Measurements from ENCODE around the gene KNSTRN. TPM values are rescaled to one million over a fixed set of nuclear protein-coding genes. Genes with fewer than 3 reads are reported as not detected.

The KNSTRN gene
- total and polyA plus RNA-seq, 2 experiments from 2014 or later: 67.9 to 80.4 TPM

DNA sequence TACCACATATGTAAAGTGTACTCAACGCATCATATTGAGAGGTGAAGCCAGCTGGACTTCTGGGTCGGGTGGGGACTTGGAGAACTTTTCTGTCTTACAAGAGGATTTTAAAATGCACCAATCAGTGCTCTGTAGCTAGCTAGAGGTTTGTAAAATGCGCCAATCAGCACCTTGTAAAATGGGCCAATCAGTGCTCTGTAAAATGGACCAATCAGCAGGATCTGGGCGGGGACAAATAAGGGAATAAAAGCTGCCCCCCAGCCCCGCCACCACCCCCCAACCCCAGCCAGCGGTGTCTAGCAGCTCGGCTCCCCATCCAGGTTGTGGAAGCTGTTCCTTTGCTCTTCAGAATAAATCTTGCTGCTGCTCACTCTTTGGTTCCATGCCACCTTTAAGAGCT lies 16.8 kb downstream of the KNSTRN start:
- Mint-ChIP-seq H3K27me3 (ENCODE audit: insufficient read depth, low read depth, poor library complexity) (peaks cover 4% of the 10 kb centered on the region), H3K4me1 (no peaks in the 10 kb centered on the region), H3K4me3 (no peak overlapping the region), H3K36me3 (ENCODE audit: low read depth) (peaks cover 6% of the 10 kb centered on the region; the same call in 1 of the 3 replicates), H3K9me3 (no peaks in the 10 kb centered on the region), H3K27ac (no peak overlapping the region)
- H3K27me3 ChIP-seq (ENCODE audit: insufficient read depth): no peaks in the 10 kb centered on the region
- H4K20me1 ChIP-seq (replicated peaks; ENCODE audit: insufficient read depth): no peaks in the 10 kb centered on the region
- DNase-seq (ENCODE audit: low spot score) (no peak), ATAC-seq (no peak)
- no peak overlapping the region for H3K4me2 ChIP-seq
- no peaks in the 10 kb centered on the region for H3K4me1 ChIP-seq (ENCODE audit: insufficient read depth)
- no peaks in the 10 kb centered on the region for H3K36me3 ChIP-seq (ENCODE audit: insufficient read depth)
- no peaks in the 10 kb centered on the region for H3K79me2 ChIP-seq (replicated peaks; ENCODE audit: insufficient read depth)
- TF ChIP-seq POLR2AphosphoS5 (IDR thresholded peaks at IDR 0.05; ENCODE audit: low read depth) (no peak), NANOG (IDR thresholded peaks at IDR 0.05; ENCODE audit: borderline replicate concordance) (no peak), EZH2phosphoT487 (IDR thresholded peaks at IDR 0.05; ENCODE audit: unreplicated experiment) (no peak), ZNF114 (CRISPR knock-in tag; IDR thresholded peaks at IDR 0.05) (no peak), JUNB (IDR thresholded peaks at IDR 0.05; ENCODE audit: unreplicated experiment) (no peak), STAT1 (IDR thresholded peaks at IDR 0.05; ENCODE audit: unreplicated experiment) (no peak), CREB1 (CRISPR knock-in tag; IDR thresholded peaks at IDR 0.05; ENCODE audit: low read depth) (no peak), ZNF331 (CRISPR knock-in tag; IDR thresholded peaks at IDR 0.05; ENCODE audit: low read depth) (no peak), EZH2 (IDR thresholded peaks at IDR 0.05; ENCODE audit: low read depth, unreplicated experiment) (no peak)
- TF ChIP-seq, protein P1, sequence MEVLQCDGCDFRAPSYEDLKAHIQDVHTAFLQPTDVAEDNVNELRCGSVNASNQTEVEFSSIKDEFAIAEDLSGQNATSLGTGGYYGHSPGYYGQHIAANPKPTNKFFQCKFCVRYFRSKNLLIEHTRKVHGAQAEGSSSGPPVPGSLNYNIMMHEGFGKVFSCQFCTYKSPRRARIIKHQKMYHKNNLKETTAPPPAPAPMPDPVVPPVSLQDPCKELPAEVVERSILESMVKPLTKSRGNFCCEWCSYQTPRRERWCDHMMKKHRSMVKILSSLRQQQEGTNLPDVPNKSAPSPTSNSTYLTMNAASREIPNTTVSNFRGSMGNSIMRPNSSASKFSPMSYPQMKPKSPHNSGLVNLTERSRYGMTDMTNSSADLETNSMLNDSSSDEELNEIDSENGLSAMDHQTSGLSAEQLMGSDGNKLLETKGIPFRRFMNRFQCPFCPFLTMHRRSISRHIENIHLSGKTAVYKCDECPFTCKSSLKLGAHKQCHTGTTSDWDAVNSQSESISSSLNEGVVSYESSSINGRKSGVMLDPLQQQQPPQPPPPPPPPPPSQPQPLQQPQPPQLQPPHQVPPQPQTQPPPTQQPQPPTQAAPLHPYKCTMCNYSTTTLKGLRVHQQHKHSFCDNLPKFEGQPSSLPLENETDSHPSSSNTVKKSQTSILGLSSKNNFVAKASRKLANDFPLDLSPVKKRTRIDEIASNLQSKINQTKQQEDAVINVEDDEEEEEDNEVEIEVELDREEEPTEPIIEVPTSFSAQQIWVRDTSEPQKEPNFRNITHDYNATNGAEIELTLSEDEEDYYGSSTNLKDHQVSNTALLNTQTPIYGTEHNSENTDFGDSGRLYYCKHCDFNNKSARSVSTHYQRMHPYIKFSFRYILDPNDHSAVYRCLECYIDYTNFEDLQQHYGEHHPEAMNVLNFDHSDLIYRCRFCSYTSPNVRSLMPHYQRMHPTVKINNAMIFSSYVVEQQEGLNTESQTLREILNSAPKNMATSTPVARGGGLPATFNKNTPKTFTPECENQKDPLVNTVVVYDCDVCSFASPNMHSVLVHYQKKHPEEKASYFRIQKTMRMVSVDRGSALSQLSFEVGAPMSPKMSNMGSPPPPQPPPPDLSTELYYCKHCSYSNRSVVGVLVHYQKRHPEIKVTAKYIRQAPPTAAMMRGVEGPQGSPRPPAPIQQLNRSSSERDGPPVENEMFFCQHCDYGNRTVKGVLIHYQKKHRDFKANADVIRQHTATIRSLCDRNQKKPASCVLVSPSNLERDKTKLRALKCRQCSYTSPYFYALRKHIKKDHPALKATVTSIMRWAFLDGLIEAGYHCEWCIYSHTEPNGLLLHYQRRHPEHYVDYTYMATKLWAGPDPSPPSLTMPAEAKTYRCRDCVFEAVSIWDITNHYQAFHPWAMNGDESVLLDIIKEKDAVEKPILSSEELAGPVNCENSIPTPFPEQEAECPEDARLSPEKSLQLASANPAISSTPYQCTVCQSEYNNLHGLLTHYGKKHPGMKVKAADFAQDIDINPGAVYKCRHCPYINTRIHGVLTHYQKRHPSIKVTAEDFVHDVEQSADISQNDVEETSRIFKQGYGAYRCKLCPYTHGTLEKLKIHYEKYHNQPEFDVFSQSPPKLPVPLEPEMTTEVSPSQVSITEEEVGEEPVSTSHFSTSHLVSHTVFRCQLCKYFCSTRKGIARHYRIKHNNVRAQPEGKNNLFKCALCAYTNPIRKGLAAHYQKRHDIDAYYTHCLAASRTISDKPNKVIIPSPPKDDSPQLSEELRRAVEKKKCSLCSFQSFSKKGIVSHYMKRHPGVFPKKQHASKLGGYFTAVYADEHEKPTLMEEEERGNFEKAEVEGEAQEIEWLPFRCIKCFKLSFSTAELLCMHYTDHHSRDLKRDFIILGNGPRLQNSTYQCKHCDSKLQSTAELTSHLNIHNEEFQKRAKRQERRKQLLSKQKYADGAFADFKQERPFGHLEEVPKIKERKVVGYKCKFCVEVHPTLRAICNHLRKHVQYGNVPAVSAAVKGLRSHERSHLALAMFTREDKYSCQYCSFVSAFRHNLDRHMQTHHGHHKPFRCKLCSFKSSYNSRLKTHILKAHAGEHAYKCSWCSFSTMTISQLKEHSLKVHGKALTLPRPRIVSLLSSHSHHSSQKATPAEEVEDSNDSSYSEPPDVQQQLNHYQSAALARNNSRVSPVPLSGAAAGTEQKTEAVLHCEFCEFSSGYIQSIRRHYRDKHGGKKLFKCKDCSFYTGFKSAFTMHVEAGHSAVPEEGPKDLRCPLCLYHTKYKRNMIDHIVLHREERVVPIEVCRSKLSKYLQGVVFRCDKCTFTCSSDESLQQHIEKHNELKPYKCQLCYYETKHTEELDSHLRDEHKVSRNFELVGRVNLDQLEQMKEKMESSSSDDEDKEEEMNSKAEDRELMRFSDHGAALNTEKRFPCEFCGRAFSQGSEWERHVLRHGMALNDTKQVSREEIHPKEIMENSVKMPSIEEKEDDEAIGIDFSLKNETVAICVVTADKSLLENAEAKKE (CRISPR knock-in tag; IDR thresholded peaks at IDR 0.05): no peak
- TF ChIP-seq, protein P2, sequence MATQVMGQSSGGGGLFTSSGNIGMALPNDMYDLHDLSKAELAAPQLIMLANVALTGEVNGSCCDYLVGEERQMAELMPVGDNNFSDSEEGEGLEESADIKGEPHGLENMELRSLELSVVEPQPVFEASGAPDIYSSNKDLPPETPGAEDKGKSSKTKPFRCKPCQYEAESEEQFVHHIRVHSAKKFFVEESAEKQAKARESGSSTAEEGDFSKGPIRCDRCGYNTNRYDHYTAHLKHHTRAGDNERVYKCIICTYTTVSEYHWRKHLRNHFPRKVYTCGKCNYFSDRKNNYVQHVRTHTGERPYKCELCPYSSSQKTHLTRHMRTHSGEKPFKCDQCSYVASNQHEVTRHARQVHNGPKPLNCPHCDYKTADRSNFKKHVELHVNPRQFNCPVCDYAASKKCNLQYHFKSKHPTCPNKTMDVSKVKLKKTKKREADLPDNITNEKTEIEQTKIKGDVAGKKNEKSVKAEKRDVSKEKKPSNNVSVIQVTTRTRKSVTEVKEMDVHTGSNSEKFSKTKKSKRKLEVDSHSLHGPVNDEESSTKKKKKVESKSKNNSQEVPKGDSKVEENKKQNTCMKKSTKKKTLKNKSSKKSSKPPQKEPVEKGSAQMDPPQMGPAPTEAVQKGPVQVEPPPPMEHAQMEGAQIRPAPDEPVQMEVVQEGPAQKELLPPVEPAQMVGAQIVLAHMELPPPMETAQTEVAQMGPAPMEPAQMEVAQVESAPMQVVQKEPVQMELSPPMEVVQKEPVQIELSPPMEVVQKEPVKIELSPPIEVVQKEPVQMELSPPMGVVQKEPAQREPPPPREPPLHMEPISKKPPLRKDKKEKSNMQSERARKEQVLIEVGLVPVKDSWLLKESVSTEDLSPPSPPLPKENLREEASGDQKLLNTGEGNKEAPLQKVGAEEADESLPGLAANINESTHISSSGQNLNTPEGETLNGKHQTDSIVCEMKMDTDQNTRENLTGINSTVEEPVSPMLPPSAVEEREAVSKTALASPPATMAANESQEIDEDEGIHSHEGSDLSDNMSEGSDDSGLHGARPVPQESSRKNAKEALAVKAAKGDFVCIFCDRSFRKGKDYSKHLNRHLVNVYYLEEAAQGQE (IDR thresholded peaks at IDR 0.05; ENCODE audit: unreplicated experiment): no peak
- TF ChIP-seq, protein P3, sequence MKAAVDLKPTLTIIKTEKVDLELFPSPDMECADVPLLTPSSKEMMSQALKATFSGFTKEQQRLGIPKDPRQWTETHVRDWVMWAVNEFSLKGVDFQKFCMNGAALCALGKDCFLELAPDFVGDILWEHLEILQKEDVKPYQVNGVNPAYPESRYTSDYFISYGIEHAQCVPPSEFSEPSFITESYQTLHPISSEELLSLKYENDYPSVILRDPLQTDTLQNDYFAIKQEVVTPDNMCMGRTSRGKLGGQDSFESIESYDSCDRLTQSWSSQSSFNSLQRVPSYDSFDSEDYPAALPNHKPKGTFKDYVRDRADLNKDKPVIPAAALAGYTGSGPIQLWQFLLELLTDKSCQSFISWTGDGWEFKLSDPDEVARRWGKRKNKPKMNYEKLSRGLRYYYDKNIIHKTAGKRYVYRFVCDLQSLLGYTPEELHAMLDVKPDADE (IDR thresholded peaks at IDR 0.05): no peak
- TF ChIP-seq, protein P4, sequence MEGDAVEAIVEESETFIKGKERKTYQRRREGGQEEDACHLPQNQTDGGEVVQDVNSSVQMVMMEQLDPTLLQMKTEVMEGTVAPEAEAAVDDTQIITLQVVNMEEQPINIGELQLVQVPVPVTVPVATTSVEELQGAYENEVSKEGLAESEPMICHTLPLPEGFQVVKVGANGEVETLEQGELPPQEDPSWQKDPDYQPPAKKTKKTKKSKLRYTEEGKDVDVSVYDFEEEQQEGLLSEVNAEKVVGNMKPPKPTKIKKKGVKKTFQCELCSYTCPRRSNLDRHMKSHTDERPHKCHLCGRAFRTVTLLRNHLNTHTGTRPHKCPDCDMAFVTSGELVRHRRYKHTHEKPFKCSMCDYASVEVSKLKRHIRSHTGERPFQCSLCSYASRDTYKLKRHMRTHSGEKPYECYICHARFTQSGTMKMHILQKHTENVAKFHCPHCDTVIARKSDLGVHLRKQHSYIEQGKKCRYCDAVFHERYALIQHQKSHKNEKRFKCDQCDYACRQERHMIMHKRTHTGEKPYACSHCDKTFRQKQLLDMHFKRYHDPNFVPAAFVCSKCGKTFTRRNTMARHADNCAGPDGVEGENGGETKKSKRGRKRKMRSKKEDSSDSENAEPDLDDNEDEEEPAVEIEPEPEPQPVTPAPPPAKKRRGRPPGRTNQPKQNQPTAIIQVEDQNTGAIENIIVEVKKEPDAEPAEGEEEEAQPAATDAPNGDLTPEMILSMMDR (conservative IDR thresholded peaks at IDR 0.05; ENCODE audit: low read depth in 2 of 2): no peak
- H3K9me2 ChIP-seq (ENCODE audit: insufficient read depth): no peaks in the 10 kb centered on the region
- no peak overlapping the region for H2AFZ ChIP-seq
- no peak overlapping the region for H3K27ac ChIP-seq (ENCODE audit: low read depth)
- no peak overlapping the region for H3K4me3 ChIP-seq
- 0 out of 2 replicates have a peak, but pooled peaks cover 4% of the 10 kb centered on the region for H3F3A ChIP-seq (replicated peaks; ENCODE audit: low read depth)

All from GM23338 (cell line).